HepG2 (cell line): ENCODE measurements around the gene VPS25. TPM values are rescaled to one million over a fixed set of nuclear protein-coding genes. Genes with fewer than 3 reads are reported as not detected.

Source experiments
- ATAD3A ChIP-seq: sonication (generic); formaldehyde crosslinking; IDR thresholded peaks from 2 replicates; pipeline ENCODE4 v1.4.0; 2020; ENCODE audit warnings: missing genetic modification reagents
- CEBPG ChIP-seq: IDR thresholded peaks from 2 replicates; pipeline ENCODE4 v1.6.1; 2016
- KMT2A ChIP-seq: sonication (generic); formaldehyde crosslinking; IDR thresholded peaks from 2 replicates; pipeline ENCODE4 v1.4.0; 2020; ENCODE audit warnings: missing genetic modification reagents
- MEIS2 ChIP-seq: sonication (generic); formaldehyde crosslinking; IDR thresholded peaks from 2 replicates; pipeline ENCODE4 v1.9.0; 2021; ENCODE audit warnings: mild to moderate bottlenecking, missing genetic modification reagents
- NFATC3 ChIP-seq: sonication (generic); formaldehyde crosslinking; IDR thresholded peaks from 2 replicates; pipeline ENCODE4 v1.5.1; 2020; ENCODE audit warnings: mild to moderate bottlenecking, missing genetic modification reagents
- PHF8 ChIP-seq: sonication (generic); formaldehyde crosslinking; IDR thresholded peaks from 2 replicates; pipeline ENCODE4 v1.5.0; 2020; ENCODE audit warnings: missing genetic modification reagents
- SMC3 ChIP-seq: IDR thresholded peaks from 2 replicates; pipeline ENCODE4 v1.6.1; 2011; ENCODE audit warnings: low read length, improper control_type of control experiment
- SNAI1 ChIP-seq: sonication (generic); formaldehyde crosslinking; IDR thresholded peaks from 2 replicates; pipeline ENCODE4 v1.5.0; 2020; ENCODE audit warnings: mild to moderate bottlenecking, missing genetic modification reagents, borderline replicate concordance
- ZBTB1 ChIP-seq: sonication (generic); formaldehyde crosslinking; IDR thresholded peaks from 2 replicates; pipeline ENCODE4 v1.4.0; 2020; ENCODE audit warnings: missing genetic modification reagents, borderline replicate concordance
- ZEB1 ChIP-seq: IDR thresholded peaks from 2 replicates; pipeline ENCODE4 v1.6.1; 2012; ENCODE audit warnings: mild to moderate bottlenecking, low read depth, inconsistent platforms; ENCODE audit not compliant: insufficient replicate concordance
- ZNF816 ChIP-seq: sonication (generic); formaldehyde crosslinking; IDR thresholded peaks from 2 replicates; pipeline ENCODE4 v1.8.0; 2022; ENCODE audit warnings: missing genetic modification reagents, mild to moderate bottlenecking, borderline replicate concordance
- ZNF883 ChIP-seq: sonication (generic); formaldehyde crosslinking; IDR thresholded peaks from 2 replicates; pipeline ENCODE4 v1.5.1; 2020; ENCODE audit warnings: mild to moderate bottlenecking, missing genetic modification reagents; ENCODE audit errors: not compliant biosample characterization
- polyA plus RNA-seq, 8 experiments: library from polyadenylated mRNA; depleted of rRNA in 3 of 8; stranded (reverse) in 7 of 8; unstranded in 1 of 8; fragments of >200 nt; fragmentation: Illumina TruSeq in 4 of 8; extraction: Trizol in 4 of 8; gene quantifications; 2 replicates each; pipeline versions ENCODE4 v1.2.1 to v1.2.3, GENCODE V29; 2011 to 2016; ENCODE audit warnings: low read depth in 4 of 8, missing spikeins in 1 of 8, mixed read lengths in 1 of 8; ENCODE audit not compliant: insufficient read depth in 1 of 8
- total RNA-seq, 5 experiments: library from RNA; depleted of rRNA; stranded (reverse); fragments of >200 nt; fragmentation: Illumina TruSeq; extraction: Trizol; gene quantifications; 2 replicates each; pipeline ENCODE4 v1.2.3, GENCODE V29; 2016; ENCODE audit warnings: low read depth in 1 of 5
- TF ChIP-seq, protein P1 (sequence below): sonication (generic); formaldehyde crosslinking; IDR thresholded peaks from 2 replicates; pipeline ENCODE4 v1.4.0; 2020; ENCODE audit warnings: missing genetic modification reagents
- TF ChIP-seq, protein P2 (sequence below), 2 experiments: sonication (generic) in 1 of 2; formaldehyde crosslinking in 1 of 2; IDR thresholded peaks; 2 replicates each; pipeline versions ENCODE4 v1.4.0 to v1.6.1; 2018 to 2020; ENCODE audit warnings: missing genetic modification reagents in 2 of 2, borderline replicate concordance in 1 of 2, low read depth in 1 of 2, mild to moderate bottlenecking in 1 of 2, missing biosample characterization in 1 of 2
- TF ChIP-seq, protein P3 (sequence below): sonication (generic); formaldehyde crosslinking; IDR thresholded peaks from 2 replicates; pipeline ENCODE4 v1.4.0; 2020; ENCODE audit warnings: missing genetic modification reagents, borderline replicate concordance
- TF ChIP-seq, protein P4 (sequence below): sonication (generic); formaldehyde crosslinking; conservative IDR thresholded peaks from 2 replicates; pipeline ENCODE4 v1.4.0; 2020; ENCODE audit warnings: missing genetic modification reagents
- TF ChIP-seq, protein P5 (sequence below): IDR thresholded peaks from 2 replicates; pipeline ENCODE4 v1.6.1; 2016; ENCODE audit warnings: missing biosample characterization, missing genetic modification reagents, low read depth
- TF ChIP-seq, protein P6 (sequence below): sonication (generic); formaldehyde crosslinking; IDR thresholded peaks from 2 replicates; pipeline ENCODE4 v1.4.0; 2020; ENCODE audit warnings: missing genetic modification reagents

Gene VPS25
- total and polyA plus RNA-seq, 2 of the 13 experiments (the other 11 are each of a cell fraction or from before 2014, with no cell fraction given), result 161 to 249 TPM

DNA sequence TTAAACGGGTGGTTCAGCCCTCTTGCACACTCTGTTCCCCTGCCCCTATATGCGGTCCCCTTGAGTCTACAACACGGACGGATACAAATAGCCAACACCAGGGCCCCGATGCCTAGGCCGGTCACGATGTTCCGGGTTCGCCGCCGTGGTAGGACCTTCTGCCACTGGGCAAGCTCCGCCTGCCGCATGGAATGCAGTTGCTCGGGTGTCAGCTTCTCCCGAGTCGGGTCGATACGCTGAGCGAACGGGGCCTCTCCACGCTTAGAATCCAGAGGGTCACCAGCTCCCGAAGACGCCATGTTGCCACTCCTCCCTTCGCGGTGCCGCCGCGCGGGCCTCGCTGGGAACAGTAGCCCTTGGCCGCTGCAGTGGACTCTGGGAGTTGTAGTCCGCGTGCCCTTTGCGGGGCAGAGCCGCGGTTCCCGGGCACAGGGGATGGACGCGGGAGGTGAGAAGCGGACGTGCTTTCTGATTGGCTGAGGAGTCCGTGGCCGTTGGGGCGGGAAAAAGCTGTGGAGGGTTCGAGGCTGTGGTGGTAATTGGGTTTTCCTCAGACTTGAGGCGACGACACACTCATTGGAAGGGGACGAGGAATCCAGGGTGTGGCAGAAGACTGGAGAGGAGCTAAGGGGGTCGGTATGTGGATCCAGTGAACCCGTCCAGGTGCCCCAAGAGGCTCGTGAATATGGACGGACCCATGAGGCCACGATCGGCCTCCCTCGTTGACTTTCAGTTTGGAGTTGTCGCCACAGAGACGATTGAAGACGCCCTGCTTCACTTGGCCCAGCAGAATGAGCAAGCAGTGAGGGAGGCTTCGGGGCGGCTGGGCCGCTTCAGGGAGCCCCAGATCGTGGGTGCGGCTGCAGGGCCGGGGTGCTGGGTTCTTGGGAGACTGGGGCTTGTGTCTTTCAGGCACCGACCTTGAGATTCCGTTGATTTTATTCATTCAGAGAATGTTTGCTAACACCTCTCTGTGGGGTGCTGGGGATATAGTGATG, 25.4 kb downstream of the VPS25 start, which contains the start of the genes CNTD1 and COA3 (continued):
- no peak for TF ChIP-seq SMC3
- no peak for TF ChIP-seq ATAD3A (CRISPR knock-in tag)
- TF ChIP-seq, protein P1, sequence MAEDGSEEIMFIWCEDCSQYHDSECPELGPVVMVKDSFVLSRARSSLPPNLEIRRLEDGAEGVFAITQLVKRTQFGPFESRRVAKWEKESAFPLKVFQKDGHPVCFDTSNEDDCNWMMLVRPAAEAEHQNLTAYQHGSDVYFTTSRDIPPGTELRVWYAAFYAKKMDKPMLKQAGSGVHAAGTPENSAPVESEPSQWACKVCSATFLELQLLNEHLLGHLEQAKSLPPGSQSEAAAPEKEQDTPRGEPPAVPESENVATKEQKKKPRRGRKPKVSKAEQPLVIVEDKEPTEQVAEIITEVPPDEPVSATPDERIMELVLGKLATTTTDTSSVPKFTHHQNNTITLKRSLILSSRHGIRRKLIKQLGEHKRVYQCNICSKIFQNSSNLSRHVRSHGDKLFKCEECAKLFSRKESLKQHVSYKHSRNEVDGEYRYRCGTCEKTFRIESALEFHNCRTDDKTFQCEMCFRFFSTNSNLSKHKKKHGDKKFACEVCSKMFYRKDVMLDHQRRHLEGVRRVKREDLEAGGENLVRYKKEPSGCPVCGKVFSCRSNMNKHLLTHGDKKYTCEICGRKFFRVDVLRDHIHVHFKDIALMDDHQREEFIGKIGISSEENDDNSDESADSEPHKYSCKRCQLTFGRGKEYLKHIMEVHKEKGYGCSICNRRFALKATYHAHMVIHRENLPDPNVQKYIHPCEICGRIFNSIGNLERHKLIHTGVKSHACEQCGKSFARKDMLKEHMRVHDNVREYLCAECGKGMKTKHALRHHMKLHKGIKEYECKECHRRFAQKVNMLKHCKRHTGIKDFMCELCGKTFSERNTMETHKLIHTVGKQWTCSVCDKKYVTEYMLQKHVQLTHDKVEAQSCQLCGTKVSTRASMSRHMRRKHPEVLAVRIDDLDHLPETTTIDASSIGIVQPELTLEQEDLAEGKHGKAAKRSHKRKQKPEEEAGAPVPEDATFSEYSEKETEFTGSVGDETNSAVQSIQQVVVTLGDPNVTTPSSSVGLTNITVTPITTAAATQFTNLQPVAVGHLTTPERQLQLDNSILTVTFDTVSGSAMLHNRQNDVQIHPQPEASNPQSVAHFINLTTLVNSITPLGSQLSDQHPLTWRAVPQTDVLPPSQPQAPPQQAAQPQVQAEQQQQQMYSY (CRISPR knock-in tag), result peak; percentile 53; the same call in 1 of the 2 replicates
- peak; percentile 83; the same call in 1 of the 2 replicates for TF ChIP-seq KMT2A (CRISPR knock-in tag)
- TF ChIP-seq ZEB1, result peak; percentile 14
- TF ChIP-seq, protein P2, sequence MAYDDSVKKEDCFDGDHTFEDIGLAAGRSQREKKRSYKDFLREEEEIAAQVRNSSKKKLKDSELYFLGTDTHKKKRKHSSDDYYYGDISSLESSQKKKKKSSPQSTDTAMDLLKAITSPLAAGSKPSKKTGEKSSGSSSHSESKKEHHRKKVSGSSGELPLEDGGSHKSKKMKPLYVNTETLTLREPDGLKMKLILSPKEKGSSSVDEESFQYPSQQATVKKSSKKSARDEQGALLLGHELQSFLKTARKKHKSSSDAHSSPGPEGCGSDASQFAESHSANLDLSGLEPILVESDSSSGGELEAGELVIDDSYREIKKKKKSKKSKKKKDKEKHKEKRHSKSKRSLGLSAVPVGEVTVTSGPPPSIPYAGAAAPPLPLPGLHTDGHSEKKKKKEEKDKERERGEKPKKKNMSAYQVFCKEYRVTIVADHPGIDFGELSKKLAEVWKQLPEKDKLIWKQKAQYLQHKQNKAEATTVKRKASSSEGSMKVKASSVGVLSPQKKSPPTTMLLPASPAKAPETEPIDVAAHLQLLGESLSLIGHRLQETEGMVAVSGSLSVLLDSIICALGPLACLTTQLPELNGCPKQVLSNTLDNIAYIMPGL (CRISPR knock-in tag; IDR thresholded peaks at IDR 0.05; ENCODE audit: borderline replicate concordance in 1 of 2, low read depth in 1 of 2), result peak; percentile 93 to 94
- TF ChIP-seq CEBPG, result peak; percentile 32; the same call in 1 of the 2 replicates
- TF ChIP-seq SNAI1, result 0 out of 2 replicates have a peak, but pooled peaks have one; percentile 32
- TF ChIP-seq MEIS2 (CRISPR knock-in tag), result peak; percentile 84
- peak; percentile 97 for TF ChIP-seq NFATC3 (CRISPR knock-in tag)
- TF ChIP-seq, protein P3, sequence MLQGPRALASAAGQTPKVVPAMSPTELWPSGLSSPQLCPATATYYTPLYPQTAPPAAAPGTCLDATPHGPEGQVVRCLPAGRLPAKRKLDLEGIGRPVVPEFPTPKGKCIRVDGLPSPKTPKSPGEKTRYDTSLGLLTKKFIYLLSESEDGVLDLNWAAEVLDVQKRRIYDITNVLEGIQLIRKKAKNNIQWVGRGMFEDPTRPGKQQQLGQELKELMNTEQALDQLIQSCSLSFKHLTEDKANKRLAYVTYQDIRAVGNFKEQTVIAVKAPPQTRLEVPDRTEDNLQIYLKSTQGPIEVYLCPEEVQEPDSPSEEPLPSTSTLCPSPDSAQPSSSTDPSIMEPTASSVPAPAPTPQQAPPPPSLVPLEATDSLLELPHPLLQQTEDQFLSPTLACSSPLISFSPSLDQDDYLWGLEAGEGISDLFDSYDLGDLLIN (CRISPR knock-in tag), result no peak; the same call in 1 of the 2 replicates
- TF ChIP-seq, protein P4, sequence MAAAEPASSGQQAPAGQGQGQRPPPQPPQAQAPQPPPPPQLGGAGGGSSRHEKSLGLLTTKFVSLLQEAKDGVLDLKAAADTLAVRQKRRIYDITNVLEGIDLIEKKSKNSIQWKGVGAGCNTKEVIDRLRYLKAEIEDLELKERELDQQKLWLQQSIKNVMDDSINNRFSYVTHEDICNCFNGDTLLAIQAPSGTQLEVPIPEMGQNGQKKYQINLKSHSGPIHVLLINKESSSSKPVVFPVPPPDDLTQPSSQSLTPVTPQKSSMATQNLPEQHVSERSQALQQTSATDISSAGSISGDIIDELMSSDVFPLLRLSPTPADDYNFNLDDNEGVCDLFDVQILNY (CRISPR knock-in tag), result peak; percentile 90
- TF ChIP-seq, protein P5, sequence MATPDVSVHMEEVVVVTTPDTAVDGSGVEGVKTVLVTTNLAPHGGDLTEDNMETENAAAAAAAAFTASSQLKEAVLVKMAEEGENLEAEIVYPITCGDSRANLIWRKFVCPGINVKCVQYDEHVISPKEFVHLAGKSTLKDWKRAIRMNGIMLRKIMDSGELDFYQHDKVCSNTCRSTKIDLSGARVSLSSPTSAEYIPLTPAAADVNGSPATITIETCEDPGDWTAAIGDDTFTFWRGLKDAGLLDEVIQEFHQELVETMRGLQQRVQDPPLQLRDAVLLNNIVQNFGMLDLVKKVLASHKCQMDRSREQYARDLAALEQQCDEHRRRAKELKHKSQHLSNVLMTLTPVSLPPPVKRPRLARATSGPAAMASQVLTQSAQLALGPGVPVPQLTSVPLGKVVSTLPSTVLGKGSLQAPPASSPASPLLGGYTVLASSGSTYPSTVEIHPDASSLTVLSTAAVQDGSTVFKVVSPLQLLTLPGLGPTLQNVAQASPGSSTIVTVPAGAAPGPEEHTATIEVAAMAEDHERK, result peak; percentile 91
- TF ChIP-seq, protein P6, sequence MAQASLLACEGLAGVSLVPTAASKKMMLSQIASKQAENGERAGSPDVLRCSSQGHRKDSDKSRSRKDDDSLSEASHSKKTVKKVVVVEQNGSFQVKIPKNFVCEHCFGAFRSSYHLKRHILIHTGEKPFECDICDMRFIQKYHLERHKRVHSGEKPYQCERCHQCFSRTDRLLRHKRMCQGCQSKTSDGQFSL, result no peak
- TF ChIP-seq ZNF816 (CRISPR knock-in tag), result 0 out of 2 replicates have a peak, but pooled peaks have one; percentile 77
- peak; percentile 96 for TF ChIP-seq ZNF883
- peak; percentile 27; the same call in 1 of the 2 replicates for TF ChIP-seq ZBTB1 (CRISPR knock-in tag)
- peak; percentile 97 for TF ChIP-seq PHF8 (CRISPR knock-in tag)
